Endothelial cell of umbilical vein (primary cell): Measurements from ENCODE around the gene UPF1.

ENCODE experiments used
- CTCF ChIP-seq, 2 donors: IDR thresholded peaks; 1 replicate in 1 of 2; 2 replicates in 1 of 2; pipeline ENCODE4 v1.5.1; 2011; ENCODE audit warnings: low read length in 2 of 2, mild to moderate bottlenecking in 2 of 2, moderate library complexity in 2 of 2, control low read depth in 1 of 2, inconsistent platforms in 1 of 2, low read depth in 1 of 2; ENCODE audit not compliant: insufficient read depth in 1 of 2; ENCODE audit errors: extremely low read depth in 1 of 2
- EZH2 ChIP-seq: IDR thresholded peaks from 2 replicates; pipeline ENCODE4 v1.6.1; 2012; ENCODE audit warnings: borderline replicate concordance, low read depth, mild to moderate bottlenecking, moderate library complexity, low read length, inconsistent platforms; ENCODE audit not compliant: severe bottlenecking
- FOS ChIP-seq: IDR thresholded peaks from 2 replicates; pipeline ENCODE4 v1.6.1; 2011; ENCODE audit warnings: mild to moderate bottlenecking, low read length, moderate library complexity, borderline replicate concordance; ENCODE audit not compliant: insufficient read depth
- GATA2 ChIP-seq: IDR thresholded peaks from 2 replicates; pipeline ENCODE4 v1.7.0; 2011; ENCODE audit warnings: low read depth, mild to moderate bottlenecking, moderate library complexity, mixed read lengths, low read length; ENCODE audit not compliant: insufficient read length, insufficient read depth
- JUN ChIP-seq: IDR thresholded peaks from 2 replicates; pipeline ENCODE4 v1.6.1; 2011; ENCODE audit warnings: borderline replicate concordance, low read depth; ENCODE audit not compliant: insufficient read length, insufficient read depth
- MAX ChIP-seq: IDR thresholded peaks from 2 replicates; pipeline ENCODE4 v1.6.1; 2011; ENCODE audit not compliant: insufficient read depth, insufficient read length
- MYC ChIP-seq: IDR thresholded peaks from one replicate; pipeline ENCODE4 v1.6.1; 2011; ENCODE audit warnings: mild to moderate bottlenecking, low read depth, low read length
- POLR2A ChIP-seq: IDR thresholded peaks from 2 replicates; pipeline ENCODE4 v1.6.1; 2012; ENCODE audit warnings: low read depth, mild to moderate bottlenecking, control low read depth, low read length
- POLR2AphosphoS5 ChIP-seq: IDR thresholded peaks from 2 replicates; pipeline ENCODE4 v1.6.1; 2012; ENCODE audit warnings: low read depth, mild to moderate bottlenecking, control low read depth, low read length, moderate library complexity; ENCODE audit not compliant: insufficient read depth

- TF ChIP-seq POLR2A (no peak), CTCF (IDR thresholded peaks at IDR 0.05; ENCODE audit: extremely low read depth in 1 of 2, insufficient read depth in 1 of 2, low read depth in 1 of 2, low read length in 2 of 2) (no peak), POLR2AphosphoS5 (no peak), EZH2 (no peak), MAX (no peak), MYC (no peak), JUN (no peak), FOS (no peak), GATA2 (no peak)
Measured at GRCh38 chr19:18889949-18890745, 58.4 kb downstream of the UPF1 start.
